H9 (cell line): ENCODE measurements around the gene SPRY4. TPM values are rescaled to one million over a fixed set of nuclear protein-coding genes. Genes with fewer than 3 reads are reported as not detected.

Experiments used
- DNase-seq: peaks from one replicate; pipeline ENCODE4 v3.0.0-alpha.2; 2017
- H2AFZ ChIP-seq: one replicate; pipeline ENCODE4 v1.6.1; 2013; ENCODE audit warnings: mild to moderate bottlenecking, low read length, control low read depth, moderate library complexity
- H2AK5ac ChIP-seq: 2 replicates; pipeline ENCODE4 v1.6.1; 2013; ENCODE audit warnings: low read length, control low read depth, mixed read lengths; ENCODE audit not compliant: insufficient read length
- H2BK120ac ChIP-seq: one replicate; pipeline ENCODE4 v1.6.1; 2013; ENCODE audit warnings: low read depth, mild to moderate bottlenecking, low read length, control low read depth, inconsistent platforms; ENCODE audit not compliant: poor library complexity, severe bottlenecking
- H2BK12ac ChIP-seq: 2 replicates; pipeline ENCODE4 v1.6.1; 2013; ENCODE audit warnings: low read length, control low read depth, mixed read lengths, low read depth; ENCODE audit not compliant: insufficient read length
- H2BK15ac ChIP-seq: 2 replicates; pipeline ENCODE4 v1.6.1; 2013; ENCODE audit warnings: low read depth, low read length, control low read depth
- H2BK20ac ChIP-seq: one replicate; pipeline ENCODE4 v1.6.1; 2013; ENCODE audit warnings: low read depth, mild to moderate bottlenecking, low read length, control low read depth, inconsistent platforms; ENCODE audit not compliant: poor library complexity, severe bottlenecking
- H2BK5ac ChIP-seq: 2 replicates; pipeline ENCODE4 v1.6.1; 2013; ENCODE audit warnings: low read length, control low read depth, mixed read lengths; ENCODE audit not compliant: insufficient read length
- H3K14ac ChIP-seq: 2 replicates; pipeline ENCODE4 v1.6.1; 2013; ENCODE audit warnings: low read length, control low read depth; ENCODE audit not compliant: insufficient read depth
- H3K18ac ChIP-seq: 2 replicates; pipeline ENCODE4 v1.6.1; 2013; ENCODE audit warnings: low read depth, mild to moderate bottlenecking, mixed read lengths, low read length, control low read depth; ENCODE audit not compliant: insufficient read length
- H3K23ac ChIP-seq: 2 replicates; pipeline ENCODE4 v1.6.1; 2013; ENCODE audit warnings: low read length, control low read depth, mixed read lengths, low read depth; ENCODE audit not compliant: insufficient read length
- H3K23me2 ChIP-seq: 2 replicates; pipeline ENCODE4 v1.6.1; 2013; ENCODE audit warnings: low read depth, mild to moderate bottlenecking, mixed read lengths, low read length, control low read depth; ENCODE audit not compliant: insufficient read length, poor library complexity, severe bottlenecking
- H3K27ac ChIP-seq: 2 replicates; pipeline ENCODE4 v1.5.1; 2013; ENCODE audit warnings: low read length, control low read depth, mixed read lengths, low read depth; ENCODE audit not compliant: insufficient read length
- H3K27me3 ChIP-seq: 2 replicates; pipeline ENCODE4 v1.6.1; 2013; ENCODE audit warnings: low read length, control low read depth, inconsistent platforms; ENCODE audit not compliant: insufficient read depth
- H3K4ac ChIP-seq: 2 replicates; pipeline ENCODE4 v1.6.1; 2013; ENCODE audit warnings: low read depth, mild to moderate bottlenecking, control low read depth, inconsistent platforms, low read length, moderate library complexity
- H3K4me1 ChIP-seq: 2 replicates; pipeline ENCODE4 v1.6.1; 2013; ENCODE audit warnings: low read length, control low read depth, inconsistent platforms; ENCODE audit not compliant: insufficient read depth
- H3K4me2 ChIP-seq: 2 replicates; pipeline ENCODE4 v1.6.1; 2013; ENCODE audit warnings: low read length, control low read depth, mixed read lengths; ENCODE audit not compliant: insufficient read length, insufficient read depth
- H3K56ac ChIP-seq: 2 replicates; pipeline ENCODE4 v1.6.1; 2013; ENCODE audit warnings: low read depth, mild to moderate bottlenecking, mixed read lengths, low read length, control low read depth; ENCODE audit not compliant: insufficient read length
- H3K79me1 ChIP-seq: 2 replicates; pipeline ENCODE4 v1.6.1; 2013; ENCODE audit warnings: low read depth, mild to moderate bottlenecking, moderate library complexity, low read length, control low read depth, inconsistent platforms; ENCODE audit not compliant: insufficient read depth, poor library complexity, severe bottlenecking
- H3K79me2 ChIP-seq: 2 replicates; pipeline ENCODE4 v1.6.1; 2013; ENCODE audit warnings: low read length, control low read depth, inconsistent platforms; ENCODE audit not compliant: insufficient read depth
- H3K9ac ChIP-seq: 2 replicates; pipeline ENCODE4 v1.6.1; 2013; ENCODE audit warnings: low read length, control low read depth, mixed read lengths; ENCODE audit not compliant: insufficient read length; ENCODE audit errors: extremely low read depth
- H3K9me3 ChIP-seq: one replicate; pipeline ENCODE4 v1.6.1; 2013; ENCODE audit warnings: low read depth, low read length, inconsistent platforms; ENCODE audit not compliant: control insufficient read depth
- H3T11ph ChIP-seq: one replicate; pipeline ENCODE4 v1.6.1; 2013; ENCODE audit warnings: mild to moderate bottlenecking, low read length, control low read depth, inconsistent platforms
- H4K20me1 ChIP-seq: one replicate; pipeline ENCODE4 v1.6.1; 2013; ENCODE audit not compliant: control insufficient read depth, insufficient read length, insufficient read depth
- H4K5ac ChIP-seq: 2 replicates; pipeline ENCODE4 v1.6.1; 2013; ENCODE audit warnings: low read depth, mild to moderate bottlenecking, mixed read lengths, low read length, control low read depth; ENCODE audit not compliant: insufficient read length
- H4K8ac ChIP-seq: replicated peaks from 2 replicates; pipeline ENCODE4 v1.6.1; 2013; ENCODE audit warnings: low read length, control low read depth, mixed read lengths, low read depth; ENCODE audit not compliant: insufficient read length
- H4K91ac ChIP-seq: 2 replicates; pipeline ENCODE4 v1.6.1; 2013; ENCODE audit warnings: low read depth, mild to moderate bottlenecking, moderate library complexity, mixed read lengths, low read length, control low read depth; ENCODE audit not compliant: insufficient read length
- H3K27ac Mint-ChIP-seq, 3 experiments: 2 replicates in 2 of 3; 3 replicates in 1 of 3; pipeline ENCODE4 v1.8.0; 2020 to 2021; ENCODE audit warnings: mixed read lengths in 3 of 3, mild to moderate bottlenecking in 1 of 3, moderate library complexity in 1 of 3
- H3K27me3 Mint-ChIP-seq: 2 replicates; pipeline ENCODE4 v1.8.0; 2021; ENCODE audit warnings: low read depth, mild to moderate bottlenecking, moderate library complexity, mixed read lengths
- H3K36me3 Mint-ChIP-seq, 3 experiments: 2 replicates in 2 of 3; 3 replicates in 1 of 3; pipeline ENCODE4 v1.8.0; 2020 to 2021; ENCODE audit warnings: low read depth in 3 of 3, mixed read lengths in 3 of 3; ENCODE audit not compliant: insufficient read depth in 1 of 3
- H3K4me1 Mint-ChIP-seq, 2 experiments: 2 replicates each; pipeline ENCODE4 v1.8.0; 2020; ENCODE audit warnings: mixed read lengths in 2 of 2
- H3K4me3 Mint-ChIP-seq, 2 experiments: 2 replicates in 1 of 2; 3 replicates in 1 of 2; pipeline ENCODE4 v1.8.0; 2020 to 2021; ENCODE audit warnings: mild to moderate bottlenecking in 2 of 2, mixed read lengths in 2 of 2, moderate library complexity in 1 of 2
- H3K9me3 Mint-ChIP-seq, 2 experiments: 2 replicates in 1 of 2; 3 replicates in 1 of 2; pipeline ENCODE4 v1.8.0; 2020; ENCODE audit warnings: mild to moderate bottlenecking in 2 of 2, mixed read lengths in 2 of 2, moderate library complexity in 1 of 2
- CTCF ChIP-seq: fragments of 200-600 bp; sonication (generic); conservative IDR thresholded peaks from 3 replicates; pipeline ENCODE4 v1.8.0; 2021; ENCODE audit warnings: antibody characterized with exemption, mild to moderate bottlenecking
- whole genome bisulfite sequencing: extraction: QIAGEN DNeasy Blood & Tissue Kit; methylation state at CpG from one replicate; pipeline ENCODE4 v1.1.7; 2013; ENCODE audit warnings: missing lambda C conversion rate, low lambda C conversion rate, mixed read lengths; ENCODE audit not compliant: insufficient read length; ENCODE audit errors: extremely low coverage; 5-methylcytosine and 5-hydroxymethylcytosine counted together
- total RNA-seq: library from RNA; stranded (reverse); gene quantifications from 2 replicates; pipeline ENCODE4 v1.2.1, GENCODE V29; 2021

SPRY4 gene
- total RNA-seq, 1 experiment from 2014 or later = 92.4 TPM

GRCh38 chr5:142313275-142313674 lies 11.5 kb downstream of the SPRY4 start:
- H3K23ac ChIP-seq = no peak overlapping the region
- H3K79me1 ChIP-seq = no peaks in the 10 kb centered on the region
- peaks cover 50 to 60% of the 10 kb centered on the region in 2 experiments for H3K4me1 Mint-ChIP-seq
- no peak overlapping the region for H2BK120ac ChIP-seq
- no peak overlapping the region for H4K5ac ChIP-seq
- H3K14ac ChIP-seq = no peak overlapping the region
- H3K23me2 ChIP-seq = no peaks in the 10 kb centered on the region
- TF ChIP-seq CTCF = no peak
- H4K91ac ChIP-seq = no peak overlapping the region
- H3K56ac ChIP-seq = no peak overlapping the region
- peaks cover 75% of the 10 kb centered on the region for H3K79me2 ChIP-seq
- no peak overlapping the region for H2BK12ac ChIP-seq
- H3K27me3 ChIP-seq = no peaks in the 10 kb centered on the region
- no peak overlapping the region for H3K9ac ChIP-seq
- no peak overlapping the region for H3K18ac ChIP-seq
- H3T11ph ChIP-seq = no peak overlapping the region
- H2AK5ac ChIP-seq = no peak overlapping the region
- no peak overlapping the region for H2BK15ac ChIP-seq
- peak overlapping the region in 1 of 3 experiments; percentile 68; a peak in 1 of 7 replicates for H3K27ac Mint-ChIP-seq
- H3K4me3 Mint-ChIP-seq = peak overlapping the region in 1 of 2 experiments; percentile 12; a peak in 1 of 5 replicates
- H3K4me2 ChIP-seq = no peak overlapping the region
- H3K9me3 ChIP-seq = no peaks in the 10 kb centered on the region
- no peak for DNase-seq
- no CpG with 5 or more reads among the region's 10 CpGs for WGBS
- H2BK20ac ChIP-seq = no peak overlapping the region
- no peak overlapping the region for H4K8ac ChIP-seq
- peaks cover 12% of the 10 kb centered on the region for H3K4me1 ChIP-seq
- no peaks in the 10 kb centered on the region; the same call in 1 of the 2 replicates for H3K27me3 Mint-ChIP-seq
- H3K36me3 Mint-ChIP-seq = peaks cover 39 to 95% (median 83%) of the 10 kb centered on the region in 3 experiments
- no peak overlapping the region for H2AFZ ChIP-seq
- H3K27ac ChIP-seq = no peak overlapping the region
- H4K20me1 ChIP-seq = peaks cover 2% of the 10 kb centered on the region
- H3K4ac ChIP-seq = no peak overlapping the region
- no peak overlapping the region for H2BK5ac ChIP-seq
- H3K9me3 Mint-ChIP-seq = no peaks in the 10 kb centered on the region
